HG03460 (cell line): Measurements from ENCODE around the gene CALN1.

Experiments
- ATAC-seq: cut with Tn5 transposase; IDR thresholded peaks from one replicate; pipeline ENCODE4 v1.9.1; 2021; ENCODE audit not compliant: unreplicated experiment

The CALN1 gene

DNA sequence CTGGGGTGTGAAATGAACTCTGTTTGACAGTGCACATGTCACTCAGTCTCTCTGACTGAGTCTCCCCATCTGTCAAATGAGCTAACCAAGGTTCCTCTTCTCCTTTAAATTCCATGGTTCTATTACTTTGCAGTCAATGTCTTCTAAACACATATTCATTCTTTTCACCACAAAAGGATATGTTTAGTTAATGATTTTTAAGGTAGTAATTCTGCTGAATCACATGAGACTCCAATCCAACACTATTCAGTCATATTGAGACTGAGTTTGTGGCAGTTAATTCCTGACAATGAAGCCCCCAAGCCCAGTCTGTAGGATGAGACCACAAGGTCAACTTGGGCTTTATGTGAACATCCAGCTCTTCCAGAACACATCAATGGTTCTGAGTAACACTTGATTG is 85.3 kb downstream of the CALN1 start:
- ATAC-seq: no peak

GRCh38 chr7:72326365-72326764 is 85.8 kb downstream of the CALN1 start:
- no peak for ATAC-seq

DNA sequence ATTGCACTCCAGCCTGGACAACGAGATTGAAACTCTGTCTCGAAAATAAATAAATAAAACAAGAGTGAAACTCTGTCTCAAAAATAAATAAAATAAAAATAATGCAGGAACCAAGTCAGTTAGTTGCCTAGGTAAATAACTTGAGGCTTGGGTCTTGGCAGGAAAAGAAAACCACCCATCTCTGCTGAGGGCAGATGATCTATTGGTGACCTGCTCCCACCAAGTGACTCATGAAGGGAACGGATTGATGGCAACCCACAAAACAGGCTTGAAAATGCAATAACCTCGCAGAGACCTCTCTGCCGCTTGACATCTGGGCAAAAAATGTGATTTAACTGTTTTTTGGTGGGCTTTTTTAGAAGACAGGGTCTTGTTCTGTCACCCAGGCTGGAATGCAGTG is 86.6 kb downstream of the CALN1 start:
- ATAC-seq: no peak

- ATAC-seq: no peak
Observed at GRCh38 chr7:72321637-72322036, 90.5 kb downstream of the CALN1 start.

DNA sequence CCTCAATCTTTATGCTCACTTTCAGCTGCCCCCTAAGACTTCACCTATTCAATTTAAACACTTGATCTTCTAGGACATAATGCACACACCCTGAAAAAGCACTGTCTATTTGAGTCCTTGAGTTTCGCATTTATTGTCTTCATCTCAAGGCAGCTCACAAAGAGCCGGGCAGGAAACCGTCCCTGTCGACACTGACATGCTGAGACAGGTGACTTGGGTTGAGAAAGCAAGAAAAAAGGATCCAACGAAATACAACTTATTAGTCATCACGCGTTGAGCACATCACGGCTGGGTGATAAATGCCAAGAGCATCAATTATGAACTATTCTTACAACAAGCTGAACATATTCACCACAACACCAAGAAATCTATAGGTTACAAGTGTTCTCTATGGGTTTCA is 91.1 kb downstream of the CALN1 start:
- ATAC-seq: no peak

DNA sequence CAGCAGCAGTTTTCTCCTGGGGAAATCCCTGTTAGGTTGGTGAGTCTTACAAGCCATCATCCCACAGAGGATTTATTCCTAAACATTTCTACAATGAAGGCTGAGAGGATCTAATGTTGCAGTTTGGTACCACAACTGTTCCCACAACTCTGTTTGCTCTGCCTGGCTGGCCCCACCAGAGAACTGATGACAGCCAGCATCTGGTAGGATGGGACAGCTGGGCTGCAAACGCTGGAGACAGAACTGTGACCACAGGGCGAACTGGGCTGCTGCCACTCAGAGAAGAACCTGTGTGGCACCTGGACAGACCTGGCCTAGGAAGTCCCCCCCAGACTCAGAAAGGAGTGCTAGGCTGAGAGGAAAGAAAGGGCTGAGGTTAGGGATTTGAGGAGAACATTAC is 94.8 kb downstream of the CALN1 start:
- ATAC-seq: no peak

DNA sequence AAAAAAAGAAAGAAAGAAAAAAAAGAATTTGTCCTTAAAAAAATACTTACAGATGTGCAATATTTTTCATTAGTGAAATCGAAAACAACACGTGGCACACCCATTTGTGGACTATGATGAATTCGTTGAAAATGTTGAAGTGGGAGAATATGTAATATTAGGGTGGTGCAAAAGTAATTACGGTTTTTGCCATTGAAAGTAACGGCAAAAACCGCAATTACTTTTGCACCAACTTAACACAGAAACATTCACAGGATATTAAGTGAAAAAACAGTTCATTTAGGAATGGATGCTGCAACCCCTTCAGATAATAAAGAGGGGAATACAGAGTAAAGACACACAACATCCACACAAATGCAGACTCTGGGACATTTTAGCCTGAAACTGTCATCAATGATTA is 96.0 kb downstream of the CALN1 start:
- no peak for ATAC-seq

DNA sequence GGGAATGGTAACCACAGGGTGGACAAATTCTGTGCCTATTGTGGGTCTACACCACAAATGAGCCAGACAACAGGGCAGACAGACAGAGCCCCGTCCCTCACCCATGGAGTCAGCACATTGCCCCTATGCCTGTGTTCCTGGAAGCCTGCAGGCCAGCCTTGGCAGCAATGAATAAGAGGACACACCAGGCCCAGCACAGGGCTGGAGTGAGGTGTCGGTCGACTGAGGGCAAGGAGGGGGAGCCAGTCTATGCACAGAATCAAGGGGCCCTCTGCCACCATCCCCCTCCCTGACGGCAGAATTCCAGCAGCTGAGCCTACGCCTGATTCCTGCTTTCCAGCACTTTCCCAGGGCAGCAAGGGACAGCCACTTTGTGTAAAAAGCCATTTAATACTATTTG is 98.2 kb downstream of the CALN1 start:
- no peak for ATAC-seq

DNA sequence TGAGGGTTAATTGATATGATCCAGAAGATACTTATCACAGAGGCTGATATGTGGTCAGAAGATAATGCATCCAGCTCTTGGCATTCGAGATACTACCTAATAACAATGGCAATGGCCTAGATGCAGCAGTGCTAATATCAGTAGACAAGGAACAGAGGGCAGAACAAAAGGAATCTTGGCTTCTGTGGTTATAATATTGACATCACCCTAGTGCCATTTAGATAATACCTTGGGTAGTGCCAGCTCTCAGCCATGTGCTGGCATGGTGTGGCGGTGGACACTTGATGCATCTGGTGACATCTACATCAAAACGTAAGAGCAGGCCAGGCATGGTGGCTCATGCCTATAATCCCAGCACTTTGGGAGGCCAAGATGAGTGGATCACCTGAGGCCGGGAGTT is 101.8 kb downstream of the CALN1 start:
- no peak for ATAC-seq

- no peak for ATAC-seq
Observed at GRCh38 chr7:72309476-72309875, 102.7 kb downstream of the CALN1 start.

GRCh38 chr7:72308986-72309385 is 103.2 kb downstream of the CALN1 start:
- no peak for ATAC-seq

DNA sequence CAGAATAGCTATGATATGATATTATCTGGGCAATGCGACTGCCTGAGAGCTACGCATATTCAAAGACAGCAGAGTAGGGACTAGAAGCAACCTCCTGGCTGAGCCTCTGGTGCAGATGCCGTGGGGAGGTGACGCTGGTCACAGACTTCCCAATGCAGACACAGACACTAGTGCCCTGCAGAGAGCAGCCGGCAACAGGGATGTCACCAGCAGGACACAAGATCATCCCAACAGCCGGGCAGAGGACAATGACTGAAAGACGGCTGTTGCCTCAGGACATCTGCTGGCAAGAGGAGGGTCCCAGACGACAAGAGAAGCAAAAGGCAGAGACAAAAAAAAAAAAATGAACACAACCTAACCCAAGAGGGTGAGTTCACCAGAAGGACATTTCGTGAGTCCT is 104.6 kb downstream of the CALN1 start:
- ATAC-seq: no peak

GRCh38 chr7:72298912-72299311 is 113.2 kb downstream of the CALN1 start:
- ATAC-seq: no peak

GRCh38 chr7:72298091-72298490 is 114.0 kb downstream of the CALN1 start:
- no peak for ATAC-seq

GRCh38 chr7:72297636-72298035 is 114.5 kb downstream of the CALN1 start:
- ATAC-seq: no peak

GRCh38 chr7:72292794-72293193 is 119.3 kb downstream of the CALN1 start:
- ATAC-seq: no peak

- ATAC-seq: no peak
Observed at GRCh38 chr7:72292118-72292517, 120.0 kb downstream of the CALN1 start.

DNA sequence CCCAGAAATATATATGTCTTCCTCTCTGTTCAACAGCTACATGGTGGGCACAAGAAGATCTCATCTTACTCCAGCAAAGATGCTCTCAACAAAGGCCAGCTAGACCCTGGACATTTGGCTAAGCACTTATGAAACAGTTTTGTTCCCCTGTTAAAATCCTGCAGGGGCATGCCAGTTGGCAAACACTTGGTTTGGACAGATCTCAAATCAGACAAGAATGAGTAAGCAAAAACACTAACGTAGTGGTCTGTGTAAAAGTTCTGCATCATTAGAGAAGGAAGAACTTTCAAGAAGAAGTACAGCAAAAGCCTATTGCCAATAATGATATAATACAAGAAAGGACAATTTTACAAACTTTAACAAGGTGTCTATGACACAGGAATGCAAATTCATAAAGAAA is 125.6 kb downstream of the CALN1 start:
- ATAC-seq: no peak

- no peak for ATAC-seq
Observed at GRCh38 chr7:72283309-72283708, 128.8 kb downstream of the CALN1 start.

DNA sequence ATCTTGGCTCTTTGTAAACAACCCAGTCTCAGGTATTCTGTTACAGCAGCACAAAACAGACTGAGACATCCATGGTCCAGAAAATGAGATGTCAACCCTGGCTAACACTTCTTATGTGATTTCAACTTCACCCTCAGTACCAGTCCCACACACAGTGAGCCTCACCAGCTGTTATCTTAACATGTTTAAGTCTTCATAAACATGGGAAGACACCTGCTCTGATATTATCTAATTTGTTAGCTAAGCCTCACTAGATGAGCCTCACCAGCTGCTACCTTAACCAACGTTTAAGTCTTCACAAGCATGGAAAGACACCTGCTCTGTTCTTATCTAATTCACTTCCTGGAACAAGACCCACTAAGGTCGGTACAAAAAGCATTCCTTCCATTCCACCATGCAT is 130.8 kb downstream of the CALN1 start:
- ATAC-seq: no peak

GRCh38 chr7:72279203-72279602 is 132.9 kb downstream of the CALN1 start:
- ATAC-seq: no peak

GRCh38 chr7:72278550-72278949 is 133.6 kb downstream of the CALN1 start:
- ATAC-seq: no peak

DNA sequence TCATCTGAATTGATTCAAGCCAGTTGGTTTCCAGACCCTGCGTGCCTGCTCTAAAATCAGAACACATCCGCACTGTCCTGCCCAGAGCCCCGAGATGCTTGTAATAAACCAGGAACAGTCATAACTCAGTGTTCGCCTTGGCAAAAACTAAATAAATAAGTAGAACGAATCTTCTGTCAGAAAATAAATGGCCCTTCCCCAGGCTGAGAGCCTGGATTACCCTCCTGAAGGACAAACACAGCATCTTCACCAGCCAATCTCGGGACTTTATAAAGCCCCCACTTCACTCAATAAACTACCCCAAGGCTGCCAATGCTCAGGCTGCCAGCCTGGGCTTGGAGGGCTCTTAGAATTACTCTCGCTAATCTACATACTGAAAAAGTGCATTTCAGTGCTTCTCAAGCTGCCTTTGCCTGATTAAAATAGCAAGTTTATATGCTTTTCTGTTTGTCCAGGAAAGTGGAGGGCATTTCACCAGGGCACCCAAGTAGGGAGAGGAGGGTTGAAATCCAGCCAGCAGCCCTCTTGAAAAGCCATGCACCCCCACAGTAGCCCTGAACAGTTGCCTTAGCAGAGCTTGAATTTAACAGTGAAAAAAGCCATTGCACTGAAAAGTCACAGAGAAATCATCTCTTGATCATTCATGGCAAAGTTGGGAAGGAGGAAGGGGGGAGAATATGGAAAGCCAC is 136.6 kb downstream of the CALN1 start:
- no peak for ATAC-seq
